SK-MEL-5 (cell line): Measurements from ENCODE around the gene SYCP2L. TPM values are rescaled to one million over a fixed set of nuclear protein-coding genes. Genes with fewer than 3 reads are reported as not detected.
"Not testable (repeated sequence)": the region's sequence is repeated elsewhere in the genome, so short reads cannot be mapped to it uniquely, and the experiment has no call there.

ENCODE experiments used
- DNase-seq: peaks from one replicate; pipeline ENCODE4 v3.0.0-alpha.2; 2016; ENCODE audit warnings: low read depth, low spot score
- in situ Hi-C: cut with HindIII; loops from 2 replicates; pipeline ENCODE4 v1.10.0; 2016; ENCODE audit warnings: low sequenced_read_pairs, high pct_unique_total_duplicates, low pct_unique_long_range_greater_than_20kb
- total RNA-seq: library from RNA; depleted of rRNA; stranded (reverse); fragments of >200 nt; shearing (Covaris generic); gene quantifications from 2 replicates; pipeline ENCODE4 v1.2.3, GENCODE V29; 2014

The SYCP2L gene
- total RNA-seq, 1 experiment from 2014 or later = 5.6 TPM

DNA sequence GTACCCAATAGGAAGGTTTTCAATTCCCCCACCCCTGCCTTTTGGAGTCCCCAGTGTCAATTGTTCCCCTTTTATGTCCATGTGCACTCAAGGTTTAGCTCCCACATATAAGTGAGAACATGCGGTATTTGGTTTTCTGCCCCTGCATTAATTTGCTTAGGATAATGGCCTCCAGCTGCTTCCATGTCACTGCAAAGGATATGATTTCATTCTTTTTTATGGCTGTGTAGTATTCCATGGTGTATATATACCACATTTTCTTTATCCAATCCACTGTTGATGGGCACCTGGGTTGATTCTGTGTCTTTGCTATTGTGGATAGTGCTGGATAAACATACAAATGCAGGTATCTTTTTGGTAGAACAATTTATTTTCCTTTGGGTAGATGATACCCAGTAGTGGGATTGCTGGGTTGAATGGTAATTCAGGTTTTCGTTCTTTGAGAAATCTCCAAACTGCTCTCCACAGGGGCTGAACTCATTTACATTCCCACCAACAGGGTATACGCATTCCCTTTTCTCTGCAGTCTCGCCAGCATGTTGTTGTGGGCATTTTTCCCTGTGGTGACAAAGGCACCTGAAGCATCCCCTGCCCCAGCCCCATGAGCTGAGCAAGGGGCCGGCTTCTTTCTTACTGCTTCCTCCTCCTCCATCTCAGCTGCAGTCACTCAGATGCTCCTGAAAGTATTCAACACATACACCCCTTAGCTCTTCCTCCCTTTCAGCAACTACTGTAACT lies 90.5 kb downstream of the SYCP2L start:
- in situ Hi-C loops = no loop called here

DNA sequence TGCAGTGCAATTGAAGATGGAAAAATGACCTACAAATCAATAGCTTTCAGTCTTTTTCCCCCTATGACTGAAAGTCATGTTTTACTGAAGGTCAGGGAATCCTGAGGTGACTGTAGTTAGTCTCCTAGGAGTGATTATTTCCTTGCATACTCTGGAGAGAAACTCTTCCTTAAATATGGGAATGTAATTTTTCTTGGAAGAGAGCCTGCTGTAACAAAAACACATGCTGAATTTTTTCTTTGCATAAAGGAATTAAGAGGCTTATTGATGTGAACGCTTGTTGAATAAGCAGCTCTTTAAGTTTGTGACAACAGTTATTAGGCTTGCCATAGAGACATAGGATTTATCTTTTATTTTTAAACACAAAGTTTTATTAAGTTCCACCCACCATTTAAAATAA lies 92.8 kb downstream of the SYCP2L start:
- in situ Hi-C loops = no loop called here

More for the DNA sequence above, 90.5 kb downstream of the SYCP2L start:
- DNase-seq = no peak

DNA sequence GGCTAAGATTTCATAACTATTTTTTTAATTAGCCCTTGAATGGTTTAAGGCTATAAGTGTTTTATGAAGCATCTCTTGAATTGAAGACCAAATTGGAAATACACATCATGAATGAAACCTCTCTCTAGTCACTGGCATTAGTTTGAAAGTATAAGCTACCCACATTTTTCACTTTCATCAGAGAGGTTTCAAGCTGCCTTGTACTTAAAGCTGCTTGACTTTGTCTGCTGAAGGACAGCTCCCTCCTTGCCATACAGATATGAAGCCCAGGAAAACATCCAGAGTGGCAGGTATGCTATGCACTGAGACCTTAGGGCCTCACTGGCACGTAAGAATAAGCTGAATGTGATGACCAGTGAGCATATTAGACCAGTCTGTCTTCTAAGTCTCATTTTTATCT lies 94.6 kb downstream of the SYCP2L start:
- DNase-seq = no peak
- in situ Hi-C loops = no loop called here

More for the DNA sequence above, 92.8 kb downstream of the SYCP2L start:
- no peak for DNase-seq

DNA sequence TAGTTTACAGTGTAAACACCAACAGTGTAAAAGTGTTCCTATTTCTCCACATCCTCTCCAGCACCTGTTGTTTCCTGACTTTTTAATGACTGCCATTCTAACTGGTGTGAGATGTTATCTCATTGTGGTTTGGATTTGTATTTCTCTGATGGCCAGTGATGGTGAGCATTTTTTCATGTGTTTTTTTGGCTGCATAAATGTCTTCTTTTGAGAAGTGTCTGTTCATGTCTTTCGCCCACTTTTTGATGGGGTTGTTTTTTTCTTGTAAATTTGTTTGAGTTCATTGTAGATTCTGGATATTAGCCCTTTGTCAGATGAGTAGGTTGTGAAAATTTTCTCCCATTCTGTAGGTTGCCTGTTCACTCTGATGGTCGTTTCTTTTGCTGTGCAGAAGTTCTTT lies 98.1 kb downstream of the SYCP2L start:
- in situ Hi-C loops = not testable (repeated sequence)

DNA sequence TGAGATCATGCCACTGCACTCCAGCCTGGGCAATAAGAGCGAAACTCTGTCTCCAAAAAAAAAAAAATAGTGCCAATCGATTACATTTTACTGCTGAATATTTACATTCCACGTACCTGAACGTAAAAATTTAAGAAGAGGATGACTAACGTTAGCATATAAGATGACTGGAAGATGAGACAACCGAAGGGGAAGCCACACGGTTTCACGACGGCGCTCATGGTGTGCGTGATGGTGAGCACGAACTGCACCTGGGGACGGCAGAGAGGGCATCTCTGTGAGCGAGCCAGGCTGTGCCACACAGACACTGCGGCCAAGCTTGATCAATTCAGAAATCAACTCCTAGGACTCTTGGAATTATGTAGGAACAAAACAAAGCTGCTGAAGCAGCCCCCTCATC lies 102.7 kb downstream of the SYCP2L start:
- no peak for DNase-seq
- in situ Hi-C loops = no loop called here

More for the DNA sequence above, 98.1 kb downstream of the SYCP2L start:
- not testable (repeated sequence) for DNase-seq

DNA sequence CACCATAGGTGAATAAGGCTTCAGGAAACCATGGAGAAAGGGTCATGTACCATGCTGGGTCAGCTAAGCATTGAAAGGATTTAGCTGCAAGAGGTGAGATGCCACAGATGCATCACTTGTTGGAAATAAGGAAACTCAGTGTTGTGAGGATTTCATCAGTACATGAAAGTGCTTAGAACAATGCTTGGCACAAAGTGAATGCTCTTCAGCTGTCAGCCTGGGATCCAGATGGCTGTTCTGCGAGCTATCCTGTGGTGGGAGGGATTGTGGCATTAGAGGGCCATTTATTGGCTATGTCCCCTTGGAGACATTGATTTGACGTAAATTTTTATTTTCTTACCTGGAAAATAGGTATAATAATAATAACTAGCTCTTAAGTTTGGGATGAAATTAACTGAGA lies 104.3 kb downstream of the SYCP2L start:
- in situ Hi-C loops = no loop called here
- DNase-seq = no peak

DNA sequence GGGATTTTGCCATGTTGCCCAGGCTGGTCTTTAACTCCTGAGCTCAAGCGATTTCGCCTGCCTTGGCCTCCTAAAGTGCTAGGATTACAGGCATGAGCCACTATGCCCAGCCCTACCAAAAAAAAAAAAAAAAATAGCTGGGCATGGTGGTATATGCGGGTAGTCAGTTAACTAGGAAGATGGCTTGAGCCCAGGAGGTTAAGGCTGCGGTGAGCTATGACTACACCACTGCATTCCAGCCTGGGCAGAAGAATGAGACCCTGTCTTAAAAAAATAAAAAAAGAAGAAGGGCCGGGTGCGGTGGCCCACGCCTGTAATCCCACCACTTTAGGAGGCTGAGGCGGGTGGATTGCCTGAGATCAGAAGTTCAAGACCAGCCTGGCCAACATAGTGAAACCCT lies 107.0 kb downstream of the SYCP2L start:
- DNase-seq = no peak
- in situ Hi-C loops = no loop called here

DNA sequence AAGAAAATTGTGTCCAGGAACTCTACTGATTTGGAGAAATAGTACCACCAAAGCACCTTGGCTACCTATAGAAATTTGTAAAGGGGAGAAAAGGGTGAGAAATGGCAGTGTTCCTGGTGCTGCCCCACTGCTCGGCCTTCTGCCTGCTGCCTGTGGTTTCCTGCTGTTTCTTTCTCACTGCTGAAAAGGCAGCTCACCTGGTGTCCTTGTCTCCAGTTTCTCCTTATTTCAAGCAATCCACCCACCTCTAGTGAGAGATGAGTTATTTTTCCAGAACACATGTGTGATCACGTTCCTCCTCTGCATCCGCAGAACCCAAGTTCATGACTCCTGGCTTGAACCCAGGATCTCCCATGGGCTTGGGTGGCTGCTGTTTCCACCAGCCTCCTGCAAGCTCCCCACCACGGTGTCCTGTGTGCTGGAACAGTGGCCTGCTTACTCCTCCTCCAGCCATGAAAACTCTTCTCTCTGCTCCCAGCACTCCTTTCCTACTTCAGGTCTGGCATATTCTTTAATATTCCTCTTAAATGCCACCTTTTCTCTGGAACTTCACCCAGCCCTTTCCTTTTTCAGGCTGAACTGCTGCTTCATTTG lies 108.4 kb downstream of the SYCP2L start:
- DNase-seq = no peak
- in situ Hi-C loops = no loop called here

DNA sequence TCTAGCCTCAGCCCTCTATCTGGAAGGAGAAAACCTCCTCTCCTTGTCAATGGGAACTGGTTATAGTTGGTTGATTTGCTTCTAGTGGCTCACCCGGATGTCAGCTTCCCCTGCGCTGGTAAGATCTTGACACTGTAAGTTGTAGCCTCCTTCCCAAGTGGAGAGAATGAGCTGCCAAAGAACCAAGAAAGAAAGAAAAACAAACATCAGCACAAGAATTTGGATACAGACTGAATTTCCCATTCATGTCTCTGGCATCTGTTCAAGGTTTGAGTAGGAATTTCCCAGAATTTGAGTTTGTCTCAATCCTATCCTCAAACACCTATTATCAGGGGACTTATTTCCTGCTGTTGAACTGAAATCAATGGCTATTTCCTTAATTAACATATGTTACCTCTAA lies 113.1 kb downstream of the SYCP2L start:
- DNase-seq = no peak
- in situ Hi-C loops = no loop called here

DNA sequence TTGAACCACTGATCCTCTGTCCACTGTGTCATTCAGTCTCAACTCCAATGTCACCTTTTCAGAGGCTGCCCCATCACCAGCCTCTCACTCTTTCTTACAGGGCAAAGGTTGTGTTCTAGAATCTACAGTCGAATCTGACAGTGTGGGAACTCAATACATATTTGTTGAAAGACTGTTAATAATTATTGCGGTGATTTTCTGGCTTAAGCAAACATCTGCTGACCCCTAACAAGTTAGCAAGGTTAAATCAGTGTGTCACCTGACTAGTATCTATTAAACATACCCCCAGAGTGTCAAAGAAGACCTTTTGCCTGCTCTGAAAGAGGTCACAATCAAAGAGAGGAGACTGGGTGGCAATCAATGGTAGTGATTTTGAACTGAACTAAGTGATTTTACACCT lies 115.3 kb downstream of the SYCP2L start:
- in situ Hi-C loops = no loop called here
- DNase-seq = no peak

DNA sequence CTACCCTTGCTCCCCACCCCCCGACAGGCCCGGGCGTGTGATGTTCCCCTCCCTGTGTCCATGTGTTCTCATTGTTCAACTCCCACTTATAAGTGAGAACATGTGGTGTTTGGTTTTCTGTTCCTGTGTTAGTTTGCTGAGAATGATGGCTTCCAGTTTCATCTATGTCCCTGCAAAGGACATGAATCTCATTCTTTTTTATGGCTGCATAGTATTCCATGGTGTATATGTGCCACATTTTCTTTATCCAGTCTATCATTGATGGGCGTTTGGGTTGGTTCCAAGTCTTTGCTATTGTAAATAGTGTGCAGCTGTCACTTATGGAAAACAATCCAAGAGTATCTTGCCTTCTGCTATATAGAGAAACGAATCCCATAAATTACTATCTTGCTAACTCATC lies 116.4 kb downstream of the SYCP2L start:
- in situ Hi-C loops, DNase-seq: not testable (repeated sequence)

DNA sequence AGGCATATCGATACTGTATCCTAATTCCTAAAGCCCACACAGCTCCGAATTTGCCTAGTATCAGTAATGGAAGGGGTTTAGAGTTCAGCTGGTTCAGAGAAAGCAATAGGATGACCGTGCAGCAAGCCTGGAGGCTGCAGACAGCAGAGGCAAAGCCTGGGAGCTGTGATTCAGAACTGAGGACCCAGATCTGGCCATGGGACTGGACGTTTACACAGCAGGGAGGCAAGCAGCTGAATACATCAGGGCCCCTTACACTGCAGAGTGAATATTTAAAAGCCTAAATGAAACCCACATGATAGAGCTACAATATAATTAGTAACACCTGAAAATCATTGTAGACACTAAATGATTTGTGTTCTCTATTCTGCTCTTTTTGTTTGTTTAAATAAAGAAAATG lies 119.2 kb downstream of the SYCP2L start:
- no peak for DNase-seq
- in situ Hi-C loops = no loop called here

DNA sequence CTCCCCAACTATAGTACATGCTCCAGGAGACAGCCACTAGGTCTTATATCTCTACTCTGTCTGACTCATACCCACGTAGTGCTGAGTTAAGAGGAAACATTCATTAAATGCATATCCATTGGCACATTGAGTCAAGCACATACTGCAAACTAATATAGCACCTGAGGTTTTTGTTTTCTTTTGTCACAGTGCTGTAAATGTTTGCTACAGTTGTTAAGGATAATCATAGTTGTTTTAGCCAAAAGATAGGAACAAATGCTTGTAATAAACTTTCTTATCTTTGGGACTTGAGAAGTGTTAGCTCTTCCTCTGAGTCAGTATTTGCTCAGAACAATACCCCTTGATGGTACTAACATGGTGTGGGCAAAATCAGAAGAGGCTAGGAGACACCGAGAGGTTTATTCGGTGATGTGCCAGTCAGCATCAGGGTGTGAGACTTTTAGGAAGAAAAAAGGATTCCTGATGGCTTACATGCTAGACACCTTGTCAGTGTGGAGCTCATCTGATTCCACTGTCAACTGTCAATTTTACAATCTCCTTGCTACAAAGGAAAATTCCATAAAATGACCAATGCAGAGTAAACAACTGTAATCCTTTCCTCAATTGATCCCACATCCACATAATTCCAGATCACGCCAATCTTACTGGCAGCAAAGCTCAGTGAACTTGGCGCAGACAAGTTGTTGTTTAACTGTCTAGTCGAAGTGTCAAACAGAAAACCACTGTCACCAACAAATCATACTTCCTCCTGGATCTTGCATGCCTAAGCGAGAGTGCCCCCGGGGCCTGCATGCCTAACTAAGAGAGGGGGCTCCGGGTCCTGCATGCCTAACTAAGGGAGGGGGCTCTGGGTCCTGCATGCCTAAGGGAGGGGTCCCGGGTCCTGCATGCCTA lies 121.1 kb downstream of the SYCP2L start:
- in situ Hi-C loops = no loop called here
- DNase-seq = no peak

DNA sequence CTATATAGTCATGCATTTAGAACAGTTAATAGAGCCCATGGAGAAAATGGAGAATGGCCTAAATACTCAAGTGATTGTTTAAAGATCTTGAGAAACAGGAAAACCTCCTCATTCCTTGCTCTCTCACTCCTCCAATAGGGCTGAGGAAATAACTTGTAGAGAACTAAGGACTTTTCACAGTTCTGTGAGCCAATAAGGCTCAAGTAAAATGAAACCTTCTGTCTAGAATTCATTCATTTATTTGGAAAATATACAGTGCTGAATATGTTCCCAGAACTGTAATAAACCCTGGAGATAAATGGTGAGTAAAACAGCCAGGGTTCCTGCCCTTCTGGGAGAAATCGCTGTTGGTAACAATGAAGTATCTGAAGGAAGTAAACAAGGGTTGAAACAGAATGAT lies 122.0 kb downstream of the SYCP2L start:
- in situ Hi-C loops = no loop called here

DNA sequence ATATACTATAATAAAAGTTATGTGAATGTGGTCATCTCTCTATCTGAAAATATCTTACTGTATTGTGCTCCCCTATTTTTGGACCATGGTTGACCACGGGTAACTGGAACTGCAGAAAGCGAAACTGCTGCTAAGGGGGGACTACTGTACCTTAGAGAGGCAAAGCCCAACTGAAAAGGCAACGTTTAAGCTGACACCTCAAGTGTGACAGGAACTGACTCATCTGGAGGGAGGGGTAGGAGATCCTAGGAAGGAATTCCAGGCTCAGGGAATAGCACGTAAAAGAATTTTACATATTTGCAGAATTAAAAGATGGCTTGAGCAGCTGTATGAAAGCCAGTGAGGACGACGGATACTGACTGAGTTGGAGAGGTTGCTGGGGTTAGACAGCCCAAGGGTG lies 122.5 kb downstream of the SYCP2L start:
- DNase-seq = no peak
- in situ Hi-C loops = no loop called here

More for the DNA sequence above, 122.0 kb downstream of the SYCP2L start:
- no peak for DNase-seq

DNA sequence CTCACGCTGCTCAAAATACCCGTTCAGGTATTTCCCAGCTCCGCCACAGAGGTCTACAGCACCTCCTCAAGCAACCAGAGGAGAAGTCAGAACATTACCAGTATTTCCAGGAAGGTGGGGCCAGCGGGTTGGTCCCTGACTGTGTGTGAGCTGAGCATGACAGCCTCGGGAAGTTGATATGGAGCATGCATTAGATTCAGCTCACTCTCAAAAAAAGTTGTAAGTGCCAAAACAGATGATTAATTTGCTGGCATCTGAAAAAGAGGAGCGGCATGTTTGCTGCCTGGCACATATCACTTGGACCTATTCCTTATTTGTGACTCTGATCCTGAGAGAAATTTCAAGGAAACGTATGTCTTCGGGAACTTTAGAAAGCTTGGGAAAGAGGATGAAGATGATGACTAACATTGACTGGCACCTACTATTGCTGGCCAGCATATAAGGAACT lies 125.0 kb downstream of the SYCP2L start:
- in situ Hi-C loops = no loop called here
- no peak for DNase-seq

DNA sequence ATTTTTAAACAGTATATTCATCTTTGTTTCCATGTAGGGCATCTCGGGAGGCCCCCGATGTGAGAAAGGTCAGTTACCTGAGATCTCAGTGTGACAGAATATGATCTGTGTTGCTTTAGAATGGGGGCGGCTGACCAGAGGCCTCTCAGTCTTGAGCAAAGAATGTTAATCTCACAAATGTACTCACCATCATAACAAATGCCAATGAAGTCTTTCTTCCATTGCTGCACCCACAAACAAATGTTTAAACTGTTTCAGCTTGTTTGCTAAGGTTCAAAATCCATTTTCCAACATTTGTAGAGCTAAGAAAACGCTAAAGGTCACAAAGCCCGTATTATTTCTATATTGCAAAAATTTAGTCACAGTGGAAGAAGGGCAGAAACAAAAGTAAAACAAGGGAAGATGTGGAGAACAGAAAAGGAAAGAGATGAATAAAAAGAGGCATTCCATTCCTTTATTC lies 125.5 kb downstream of the SYCP2L start:
- in situ Hi-C loops = no loop called here
- DNase-seq = no peak

DNA sequence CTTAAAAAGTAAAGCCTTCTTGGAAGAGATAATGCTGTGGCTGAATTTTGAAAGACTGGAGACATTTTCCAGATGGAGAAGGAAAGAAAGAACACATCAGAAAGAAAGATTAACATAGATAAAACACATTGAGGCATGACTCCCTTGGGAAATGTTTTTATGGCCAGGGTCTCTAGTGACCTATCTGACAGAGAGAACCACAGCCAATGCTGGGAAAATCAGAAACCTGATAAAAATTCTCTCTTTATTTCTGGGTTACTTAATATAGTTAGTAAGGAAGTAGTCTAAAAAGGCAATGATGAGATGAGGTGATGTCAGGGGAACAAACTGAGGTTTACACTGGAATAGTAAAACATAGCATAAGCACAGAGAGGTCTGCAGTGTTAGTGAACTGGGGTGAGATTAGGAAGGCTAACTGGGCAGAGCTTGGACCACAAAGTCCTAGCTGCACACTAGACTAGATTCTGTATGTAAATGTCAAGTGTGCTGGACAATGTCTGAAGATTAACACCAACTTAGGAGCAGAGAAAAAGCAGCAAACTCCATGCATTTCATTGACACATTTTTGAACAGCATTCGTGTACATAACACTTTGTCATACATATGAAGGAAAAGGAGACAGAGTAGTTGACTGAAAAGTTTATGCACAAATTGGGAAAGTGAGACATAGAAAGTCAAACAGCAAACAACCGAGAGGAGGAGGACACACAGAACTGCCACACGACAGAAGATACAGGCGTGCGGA lies 126.3 kb downstream of the SYCP2L start:
- DNase-seq = no peak
- in situ Hi-C loops = no loop called here
